HG02763 (cell line): ENCODE measurements around the gene POLD1.
"Not testable (repeated sequence)": the region's sequence is repeated elsewhere in the genome, so short reads cannot be mapped to it uniquely, and the experiment has no call there.

Experiments
- ATAC-seq: cut with Tn5 transposase; IDR thresholded peaks from one replicate; pipeline ENCODE4 v1.9.1; 2021; ENCODE audit warnings: mild to moderate bottlenecking, moderate library complexity; ENCODE audit not compliant: unreplicated experiment

POLD1 gene

GRCh38 chr19:50433201-50434180 is 49.3 kb downstream of the POLD1 start:
- ATAC-seq: no peak

DNA sequence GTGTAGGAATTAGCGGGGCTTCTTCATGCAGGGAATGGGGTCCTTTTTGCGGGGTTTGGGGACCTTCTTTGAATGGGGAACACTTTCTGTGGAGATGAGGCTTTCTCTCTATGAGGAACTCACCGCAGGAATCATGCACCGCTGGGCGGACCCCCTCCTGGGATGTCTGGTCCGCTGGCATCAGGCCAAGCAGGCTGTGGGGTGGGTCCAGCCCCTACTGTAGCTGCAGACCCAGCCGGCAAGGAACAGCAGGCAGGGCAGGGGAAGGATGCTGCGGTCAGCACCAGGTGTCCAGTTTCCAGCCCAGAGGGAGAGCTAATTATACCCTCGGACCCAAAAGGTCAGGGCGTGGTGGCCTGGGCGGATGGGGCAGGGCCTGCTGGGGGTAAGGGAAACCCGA is 50.4 kb downstream of the POLD1 start:
- no peak for ATAC-seq

DNA sequence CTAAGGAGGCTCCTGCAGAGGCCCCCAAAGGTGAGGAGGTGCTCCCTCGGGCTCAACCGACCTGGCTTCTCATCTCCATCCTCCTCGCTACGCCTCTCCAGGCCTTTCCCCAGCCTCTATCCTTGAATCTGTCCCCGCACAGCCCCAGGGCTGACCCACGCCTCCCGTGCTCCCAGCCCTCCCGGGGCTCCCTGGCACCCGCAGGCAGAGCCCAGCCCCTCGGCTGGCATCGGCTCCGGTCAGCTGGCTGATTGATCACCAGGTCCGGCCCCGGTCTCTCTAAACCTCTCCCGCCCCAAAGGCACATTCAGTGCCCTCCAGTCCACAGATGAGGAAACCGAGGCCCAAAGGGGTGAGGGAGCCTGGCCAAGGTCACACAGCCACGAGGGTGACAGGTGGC is 51.1 kb downstream of the POLD1 start:
- ATAC-seq: no peak

GRCh38 chr19:50435627-50436026 is 51.5 kb downstream of the POLD1 start:
- no peak for ATAC-seq

DNA sequence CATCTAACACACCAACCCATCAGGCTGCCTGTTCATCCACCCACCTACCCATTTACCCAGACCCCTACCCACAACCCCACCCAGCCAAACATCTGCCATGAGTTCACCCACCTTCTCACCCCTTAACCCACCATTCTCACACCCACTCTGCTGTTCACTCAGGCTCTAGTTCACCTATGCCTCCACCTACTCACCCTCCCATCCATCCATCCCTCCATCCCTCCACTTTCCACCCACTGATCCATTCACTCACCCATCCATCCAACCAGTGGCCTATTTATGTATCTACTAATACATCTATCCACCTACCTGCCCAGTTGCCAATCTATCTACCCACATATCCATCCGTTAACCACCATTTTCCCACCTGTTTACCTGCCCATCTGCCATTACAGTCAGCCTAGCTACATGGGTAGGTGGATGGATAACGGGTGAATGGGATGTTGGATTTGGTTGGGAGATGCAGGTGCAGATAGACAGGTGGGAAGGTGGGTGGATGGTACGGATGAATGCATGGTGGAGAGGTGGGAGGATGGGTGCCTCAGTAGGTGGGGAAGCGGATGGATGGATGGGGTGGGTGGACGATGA is 53.8 kb downstream of the POLD1 start:
- no peak for ATAC-seq

DNA sequence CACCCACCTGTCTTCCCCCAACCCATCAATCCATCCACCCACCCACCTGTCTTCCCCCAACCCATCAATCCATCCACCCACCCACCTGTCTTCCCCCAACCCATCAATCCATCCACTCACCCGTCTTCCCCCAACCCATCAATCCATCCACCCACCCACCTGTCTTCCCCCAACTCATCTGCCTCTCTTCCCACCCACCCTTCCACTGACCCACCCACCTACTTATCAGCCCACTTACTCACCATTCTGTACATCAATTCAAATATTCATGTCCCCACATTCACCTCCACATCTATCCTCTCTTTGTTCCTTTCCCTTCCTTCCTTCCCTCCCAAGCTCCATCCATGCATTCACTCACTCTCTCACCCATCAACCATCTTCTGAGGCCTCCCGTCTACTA is 55.0 kb downstream of the POLD1 start:
- ATAC-seq: not testable (repeated sequence)

GRCh38 chr19:50444059-50444458 is 59.9 kb downstream of the POLD1 start:
- no peak for ATAC-seq

DNA sequence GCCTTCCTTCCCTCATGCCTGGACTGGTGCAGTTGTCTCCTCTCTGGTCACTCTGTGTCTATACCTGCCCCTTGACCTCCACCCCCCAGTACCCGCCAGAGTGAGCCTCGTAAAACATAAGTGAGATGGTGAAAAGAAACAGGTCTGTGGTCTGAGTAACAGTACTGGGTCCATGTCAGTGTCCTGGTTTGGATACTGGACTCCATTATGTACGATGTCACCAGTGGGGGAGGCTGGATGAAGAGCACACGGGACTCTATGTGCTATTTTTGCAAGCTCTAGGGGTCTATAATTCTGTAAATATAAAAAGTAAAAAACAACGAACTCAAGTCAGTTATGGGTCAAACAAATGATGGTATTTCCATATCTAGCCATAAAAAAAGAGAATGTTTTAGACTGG is 62.9 kb downstream of the POLD1 start:
- no peak for ATAC-seq

DNA sequence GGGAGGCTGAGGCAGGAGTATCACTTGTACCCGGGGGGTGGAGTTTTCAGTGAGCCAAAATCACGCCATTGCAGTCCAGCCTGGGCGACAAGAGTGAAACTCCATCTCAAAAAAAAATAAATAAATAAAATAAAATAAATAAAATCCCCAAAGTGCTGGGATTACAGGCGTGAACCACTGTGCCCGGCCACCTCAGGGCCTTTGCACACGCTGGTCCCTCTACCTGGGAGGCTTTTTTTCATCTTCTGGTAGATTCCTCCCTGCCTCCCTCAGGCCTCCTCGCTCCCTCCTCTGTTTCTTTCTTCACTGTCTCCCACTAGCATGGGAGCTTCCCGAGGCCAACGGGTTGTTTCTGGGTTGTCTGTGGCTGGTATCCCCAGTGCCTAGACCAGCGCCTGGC is 63.6 kb downstream of the POLD1 start:
- no peak for ATAC-seq

DNA sequence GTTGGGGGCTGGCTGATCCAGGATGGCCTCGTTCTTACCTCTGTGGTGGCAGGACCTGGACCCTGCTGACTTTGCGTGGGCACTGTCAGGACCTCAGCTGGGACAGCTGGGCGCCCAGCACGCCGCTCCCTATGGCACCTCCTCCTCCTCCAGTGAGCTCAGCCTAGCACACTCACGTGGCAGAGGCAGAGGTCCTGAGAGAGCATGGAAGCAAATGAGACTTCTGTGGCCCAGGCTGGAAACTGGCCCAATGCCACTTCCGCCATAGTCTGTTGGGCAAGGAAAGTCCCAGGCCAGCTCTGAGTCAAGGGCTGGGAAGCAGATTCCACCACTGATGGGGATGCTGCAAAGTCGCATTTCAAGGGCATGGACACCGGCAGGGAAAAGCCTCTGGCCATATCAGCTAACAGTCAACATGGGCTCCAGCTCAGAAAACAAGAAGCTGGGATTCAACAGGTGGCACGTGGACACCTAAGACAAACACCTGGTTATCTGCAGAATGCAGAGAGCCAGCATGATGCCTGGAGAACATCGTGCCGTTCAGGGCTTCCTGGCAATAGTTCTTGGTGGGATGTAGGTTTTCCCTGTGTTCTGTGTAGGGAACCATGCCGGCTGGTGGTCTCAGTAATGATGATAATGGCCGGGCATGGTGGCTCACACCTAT is 65.2 kb downstream of the POLD1 start:
- ATAC-seq: no peak

GRCh38 chr19:50450369-50451222 is 66.4 kb downstream of the POLD1 start:
- ATAC-seq: no peak

DNA sequence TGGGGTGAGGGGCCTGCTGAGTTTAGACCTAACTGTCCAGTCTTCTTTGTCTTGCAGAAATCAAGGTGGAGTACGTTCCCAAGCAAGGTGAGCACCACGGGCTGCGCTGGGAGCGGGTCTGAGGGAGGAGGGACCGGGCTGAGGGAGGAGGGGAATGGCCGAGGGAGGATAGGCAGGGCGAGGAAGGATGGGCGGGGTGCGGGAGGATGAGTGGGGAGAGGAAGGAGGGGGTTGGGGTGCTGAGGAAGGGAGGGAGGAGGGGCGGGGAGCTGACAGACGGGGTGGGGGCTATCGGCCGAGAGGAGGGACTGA is 67.0 kb downstream of the POLD1 start:
- no peak for ATAC-seq

DNA sequence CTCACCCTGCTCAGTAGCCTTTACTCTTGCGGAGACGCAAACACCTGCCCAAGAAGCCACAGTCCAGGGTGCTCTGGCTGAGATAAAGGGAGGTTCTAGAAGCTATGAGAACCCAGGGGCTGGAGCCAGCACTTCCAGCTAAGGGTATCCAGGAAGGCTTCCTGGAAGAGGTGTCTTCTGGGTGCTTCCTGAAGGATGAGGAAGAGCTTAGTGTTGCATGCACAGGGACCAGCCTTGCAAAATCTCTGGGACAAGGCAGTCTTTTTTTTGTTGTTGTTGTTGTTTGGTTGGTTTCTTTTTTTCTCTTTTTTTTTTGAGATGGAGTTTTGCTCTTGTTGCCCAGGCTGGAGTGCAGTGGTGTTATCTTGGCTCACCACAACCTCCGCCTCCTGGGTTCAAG is 69.1 kb downstream of the POLD1 start:
- ATAC-seq: no peak

GRCh38 chr19:50455992-50456391 is 71.8 kb downstream of the POLD1 start:
- no peak for ATAC-seq

GRCh38 chr19:50457300-50457699 is 73.2 kb downstream of the POLD1 start:
- ATAC-seq: no peak

DNA sequence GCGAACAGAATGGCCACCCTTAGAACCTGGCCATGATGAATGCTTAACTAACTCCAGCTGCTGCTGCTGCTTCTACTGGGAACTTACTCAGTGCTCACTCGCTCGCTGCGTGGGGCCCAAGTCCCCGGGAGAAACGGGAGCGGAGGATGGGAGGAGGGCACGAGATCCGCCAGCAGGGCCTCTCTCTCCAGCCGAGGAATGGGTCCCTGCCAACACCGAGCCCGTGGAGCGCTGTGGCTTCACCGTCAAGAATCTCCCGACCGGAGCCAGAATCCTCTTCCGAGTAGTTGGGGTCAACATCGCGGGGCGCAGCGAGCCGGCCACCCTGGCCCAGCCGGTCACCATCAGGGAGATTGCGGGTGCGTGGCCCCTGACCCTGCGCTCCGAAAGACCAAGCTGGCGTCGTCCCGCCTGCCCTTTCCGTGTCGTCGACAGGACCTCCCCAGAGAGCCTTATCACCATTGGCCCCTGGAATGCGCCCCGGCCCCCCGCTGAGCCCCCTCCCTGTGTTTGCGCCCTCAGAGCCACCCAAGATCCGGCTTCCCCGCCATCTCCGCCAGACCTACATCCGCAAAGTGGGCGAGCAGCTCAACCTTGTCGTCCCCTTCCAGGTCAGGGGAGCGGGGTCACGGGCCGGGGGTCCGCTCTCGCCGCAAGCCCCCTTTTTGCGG is 74.4 kb downstream of the POLD1 start:
- no peak for ATAC-seq

- ATAC-seq: no peak
Observed at GRCh38 chr19:50459067-50459456, 74.9 kb downstream of the POLD1 start.

DNA sequence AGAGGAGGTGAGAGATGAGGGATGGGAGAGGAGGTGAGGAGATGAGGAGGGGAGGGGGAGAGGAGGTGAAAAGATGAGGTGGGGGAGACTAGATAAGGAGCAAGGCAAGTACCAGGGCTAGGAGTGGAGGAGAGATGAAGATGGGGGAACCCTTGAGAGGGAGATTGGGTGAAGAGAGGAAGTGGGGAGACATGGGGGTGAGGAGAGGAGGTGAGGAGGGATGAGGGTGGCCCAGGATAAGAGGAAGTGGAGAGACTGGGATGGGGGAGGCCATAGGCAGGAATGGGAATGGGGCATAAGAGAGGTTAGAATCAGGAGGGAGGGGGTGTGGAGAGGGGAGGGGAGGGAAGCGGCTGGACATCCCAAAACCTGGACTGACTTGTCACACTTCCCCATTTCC is 75.5 kb downstream of the POLD1 start:
- no peak for ATAC-seq

GRCh38 chr19:50460161-50460765 is 76.1 kb downstream of the POLD1 start:
- ATAC-seq: peak; percentile 42
